Dendritic cell treated with granulocyte-macrophage colony-stimulating factor and Interleukin-4, amounts not matched to agents 40 ng/mL and 50 ng/mL, for 4 days (primary cell): Measurements from ENCODE around the gene RIN3.
A peak's percentile ranks its signal among the peaks of the same experiment; 100 is the strongest.

Experiments
- H3K27ac Mint-ChIP-seq: one replicate; pipeline ENCODE4 v1.8.0; 2022; ENCODE audit warnings: mild to moderate bottlenecking, mixed read lengths
- H3K27me3 Mint-ChIP-seq: one replicate; pipeline ENCODE4 v1.8.0; 2022; ENCODE audit warnings: mild to moderate bottlenecking, mixed read lengths
- H3K36me3 Mint-ChIP-seq: one replicate; pipeline ENCODE4 v1.8.0; 2022; ENCODE audit warnings: low read depth, mixed read lengths
- H3K4me1 Mint-ChIP-seq: one replicate; pipeline ENCODE4 v1.8.0; 2022; ENCODE audit warnings: low read depth, mixed read lengths
- H3K4me3 Mint-ChIP-seq: one replicate; pipeline ENCODE4 v1.8.0; 2022; ENCODE audit warnings: mild to moderate bottlenecking, moderate library complexity, mixed read lengths
- H3K9me3 Mint-ChIP-seq: one replicate; pipeline ENCODE4 v1.8.0; 2022; ENCODE audit warnings: mixed read lengths
- intact Hi-C: fragments of 100-400 bp; cut with micrococcal nuclease; formaldehyde crosslinking; loops from one replicate; pipeline ENCODE4 v1.15.0; 2022

RIN3 gene

GRCh38 chr14:92538412-92538985, 24.9 kb downstream of the RIN3 start:
- intact Hi-C loops = no loop called here
- Mint-ChIP-seq H3K27ac (no peak overlapping the region), H3K4me1 (peaks cover 58% of the 10 kb centered on the region), H3K27me3 (no peaks in the 10 kb centered on the region), H3K36me3 (peaks cover 30% of the 10 kb centered on the region), H3K9me3 (no peaks in the 10 kb centered on the region), H3K4me3 (no peak overlapping the region)

GRCh38 chr14:92539419-92539818, 25.8 kb downstream of the RIN3 start:
- no peaks in the 10 kb centered on the region for H3K9me3 Mint-ChIP-seq
- no peak overlapping the region for H3K27ac Mint-ChIP-seq

GRCh38 chr14:92539875-92540274, 26.3 kb downstream of the RIN3 start:
- H3K27me3 Mint-ChIP-seq = no peaks in the 10 kb centered on the region
- peaks cover 55% of the 10 kb centered on the region for H3K4me1 Mint-ChIP-seq
- H3K9me3 Mint-ChIP-seq = no peaks in the 10 kb centered on the region
- intact Hi-C loops = no loop called here
- H3K4me3 Mint-ChIP-seq = no peak overlapping the region
- H3K36me3 Mint-ChIP-seq = peaks cover 27% of the 10 kb centered on the region
- no peak overlapping the region for H3K27ac Mint-ChIP-seq

More at GRCh38 chr14:92539419-92539818, 25.8 kb downstream of the RIN3 start:
- Mint-ChIP-seq H3K4me1 (peaks cover 59% of the 10 kb centered on the region), H3K27me3 (no peaks in the 10 kb centered on the region), H3K4me3 (no peak overlapping the region), H3K36me3 (peaks cover 31% of the 10 kb centered on the region)
- intact Hi-C loops = no loop called here

GRCh38 chr14:92540472-92541048, 27.0 kb downstream of the RIN3 start:
- no peak overlapping the region for H3K4me3 Mint-ChIP-seq
- no peak overlapping the region for H3K27ac Mint-ChIP-seq
- H3K9me3 Mint-ChIP-seq = no peaks in the 10 kb centered on the region
- no peaks in the 10 kb centered on the region for H3K27me3 Mint-ChIP-seq
- H3K36me3 Mint-ChIP-seq = peaks cover 20% of the 10 kb centered on the region
- peaks cover 49% of the 10 kb centered on the region for H3K4me1 Mint-ChIP-seq
- intact Hi-C loops = no loop called here

GRCh38 chr14:92542766-92543554, 29.4 kb downstream of the RIN3 start:
- Mint-ChIP-seq H3K27ac (no peak overlapping the region), H3K9me3 (no peaks in the 10 kb centered on the region), H3K4me1 (peaks cover 42% of the 10 kb centered on the region), H3K36me3 (peaks cover 19% of the 10 kb centered on the region), H3K27me3 (no peaks in the 10 kb centered on the region), H3K4me3 (no peak overlapping the region)
- intact Hi-C loops = no loop called here

GRCh38 chr14:92544051-92544720, 30.6 kb downstream of the RIN3 start:
- Mint-ChIP-seq H3K4me1 (peaks cover 46% of the 10 kb centered on the region), H3K27ac (no peak overlapping the region), H3K4me3 (no peak overlapping the region), H3K36me3 (peaks cover 31% of the 10 kb centered on the region), H3K27me3 (no peaks in the 10 kb centered on the region), H3K9me3 (no peaks in the 10 kb centered on the region)
- intact Hi-C loops = no loop called here

GRCh38 chr14:92546347-92547053, 32.9 kb downstream of the RIN3 start:
- H3K27ac Mint-ChIP-seq = no peak overlapping the region
- no peaks in the 10 kb centered on the region for H3K9me3 Mint-ChIP-seq
- peaks cover 51% of the 10 kb centered on the region for H3K4me1 Mint-ChIP-seq
- H3K36me3 Mint-ChIP-seq = peaks cover 43% of the 10 kb centered on the region
- intact Hi-C loops = no loop called here
- H3K4me3 Mint-ChIP-seq = no peak overlapping the region
- H3K27me3 Mint-ChIP-seq = no peaks in the 10 kb centered on the region

- Mint-ChIP-seq H3K4me1 (peaks cover 58% of the 10 kb centered on the region), H3K27ac (peak overlapping the region; percentile 69), H3K4me3 (no peak overlapping the region), H3K9me3 (no peaks in the 10 kb centered on the region), H3K36me3 (peaks cover 62% of the 10 kb centered on the region), H3K27me3 (peaks cover 5% of the 10 kb centered on the region)
- intact Hi-C loops = no loop called here
Observed at GRCh38 chr14:92549105-92549858, 35.7 kb downstream of the RIN3 start.

- peaks cover 5% of the 10 kb centered on the region for H3K27me3 Mint-ChIP-seq
- H3K9me3 Mint-ChIP-seq = no peaks in the 10 kb centered on the region
- peaks cover 58% of the 10 kb centered on the region for H3K4me1 Mint-ChIP-seq
- intact Hi-C loops = no loop called here
- peak overlapping the region; percentile 69 for H3K27ac Mint-ChIP-seq
- H3K4me3 Mint-ChIP-seq = no peak overlapping the region
- peaks cover 62% of the 10 kb centered on the region for H3K36me3 Mint-ChIP-seq
Observed at GRCh38 chr14:92549859-92550230, 36.3 kb downstream of the RIN3 start.

GRCh38 chr14:92551044-92551841, 37.7 kb downstream of the RIN3 start:
- H3K27ac Mint-ChIP-seq = peak overlapping the region; percentile 38
- intact Hi-C loops = no loop called here
- H3K9me3 Mint-ChIP-seq = no peaks in the 10 kb centered on the region
- H3K27me3 Mint-ChIP-seq = peaks cover 5% of the 10 kb centered on the region
- peaks cover 72% of the 10 kb centered on the region for H3K4me1 Mint-ChIP-seq
- H3K36me3 Mint-ChIP-seq = peaks cover 71% of the 10 kb centered on the region
- no peak overlapping the region for H3K4me3 Mint-ChIP-seq

GRCh38 chr14:92552066-92552465, 38.5 kb downstream of the RIN3 start:
- no peaks in the 10 kb centered on the region for H3K9me3 Mint-ChIP-seq
- peak overlapping the region; percentile 25 for H3K27ac Mint-ChIP-seq
- H3K36me3 Mint-ChIP-seq = peaks cover 74% of the 10 kb centered on the region
- peaks cover 5% of the 10 kb centered on the region for H3K27me3 Mint-ChIP-seq
- peaks cover 80% of the 10 kb centered on the region for H3K4me1 Mint-ChIP-seq
- intact Hi-C loops = no loop called here
- H3K4me3 Mint-ChIP-seq = no peak overlapping the region

GRCh38 chr14:92553438-92553837, 39.9 kb downstream of the RIN3 start:
- no peak overlapping the region for H3K27ac Mint-ChIP-seq
- peaks cover 5% of the 10 kb centered on the region for H3K27me3 Mint-ChIP-seq
- peaks cover 83% of the 10 kb centered on the region for H3K36me3 Mint-ChIP-seq
- intact Hi-C loops = no loop called here
- peaks cover 87% of the 10 kb centered on the region for H3K4me1 Mint-ChIP-seq
- H3K9me3 Mint-ChIP-seq = no peaks in the 10 kb centered on the region
- H3K4me3 Mint-ChIP-seq = no peak overlapping the region
